GM21619 (cell line): Measurements from ENCODE around the gene CCDC51.

Source experiments
- ATAC-seq: cut with Tn5 transposase; IDR thresholded peaks from one replicate; pipeline ENCODE4 v1.9.1; 2021; ENCODE audit not compliant: unreplicated experiment

CCDC51 gene

DNA sequence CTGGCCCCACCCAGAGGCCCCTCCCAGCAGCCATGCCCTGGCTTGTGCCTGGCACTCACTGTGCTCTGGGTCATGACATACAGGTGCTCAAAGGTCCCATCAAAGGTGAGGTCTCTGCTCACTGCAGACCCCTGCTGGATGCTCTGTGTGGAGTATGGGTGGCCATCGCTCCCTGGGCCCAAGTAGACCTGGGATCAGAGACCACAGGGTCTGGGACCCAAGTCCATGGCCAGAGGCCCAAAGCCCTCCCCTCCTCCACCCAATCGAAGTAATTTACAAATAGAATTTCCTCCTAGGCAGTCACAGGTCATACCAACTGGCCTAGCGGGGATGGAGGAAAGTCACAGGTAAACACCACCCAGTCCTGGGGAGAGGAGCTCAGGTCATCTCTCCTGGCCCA is 17.6 kb downstream of the CCDC51 start:
- ATAC-seq, result no peak

DNA sequence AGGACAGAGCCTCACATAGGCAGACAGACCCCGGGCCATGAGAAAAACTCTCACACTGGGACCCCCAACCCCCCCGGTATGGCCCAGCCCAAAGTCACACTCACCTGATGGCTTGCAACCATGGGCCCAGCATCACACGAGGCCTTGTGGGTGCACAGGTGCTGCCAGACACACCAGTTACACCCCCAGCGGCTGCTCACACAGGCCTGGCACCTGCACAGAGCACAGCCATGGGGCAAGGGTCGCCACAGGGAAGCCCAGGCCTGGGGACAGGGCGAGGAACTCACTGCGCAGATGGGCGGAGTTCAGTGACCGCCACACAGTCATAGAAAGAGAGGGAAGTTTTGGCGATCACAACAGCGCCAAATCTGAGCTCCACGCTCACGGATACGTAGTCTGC is 19.4 kb downstream of the CCDC51 start:
- no peak for ATAC-seq

DNA sequence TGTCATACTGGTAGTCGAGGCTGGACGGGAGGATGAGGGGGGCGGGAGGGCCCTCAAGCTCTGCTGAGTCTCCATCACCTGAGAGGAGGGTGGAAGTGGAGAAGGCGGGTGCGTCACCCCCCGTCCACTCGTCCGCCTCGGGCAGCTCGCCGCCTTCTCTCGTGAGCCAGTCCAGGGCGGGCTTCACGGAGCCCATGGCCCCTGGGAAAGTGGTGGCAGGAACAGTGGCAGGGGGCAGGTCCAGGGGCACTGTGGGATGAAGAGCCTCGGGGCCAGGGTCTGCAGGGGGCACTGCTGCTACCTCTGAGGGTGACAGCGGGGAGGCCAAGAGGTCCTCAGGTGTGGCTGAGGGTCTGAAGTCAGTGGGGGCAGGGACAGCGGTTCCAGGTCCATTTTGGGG is 20.3 kb downstream of the CCDC51 start:
- ATAC-seq, result no peak

DNA sequence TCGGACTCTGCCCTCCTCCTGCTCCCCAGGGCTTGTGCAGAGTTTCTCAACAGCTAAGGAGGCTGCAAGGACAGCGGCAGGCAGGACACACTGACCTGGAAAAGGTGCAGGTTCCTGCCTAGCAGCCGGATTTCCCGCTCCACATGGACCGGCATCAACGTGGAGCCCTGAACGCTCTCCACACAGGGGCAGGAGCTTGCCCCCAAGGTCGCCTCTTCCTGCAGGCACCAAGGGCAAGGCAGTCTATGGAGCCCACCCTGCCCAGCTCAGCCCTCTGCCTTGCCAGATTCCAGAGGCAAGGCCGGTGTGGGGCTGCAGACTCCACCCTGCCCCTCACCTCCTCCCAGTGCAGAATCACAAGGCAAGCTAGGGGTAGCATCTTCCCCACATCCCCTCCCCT is 20.8 kb downstream of the CCDC51 start:
- no peak for ATAC-seq

DNA sequence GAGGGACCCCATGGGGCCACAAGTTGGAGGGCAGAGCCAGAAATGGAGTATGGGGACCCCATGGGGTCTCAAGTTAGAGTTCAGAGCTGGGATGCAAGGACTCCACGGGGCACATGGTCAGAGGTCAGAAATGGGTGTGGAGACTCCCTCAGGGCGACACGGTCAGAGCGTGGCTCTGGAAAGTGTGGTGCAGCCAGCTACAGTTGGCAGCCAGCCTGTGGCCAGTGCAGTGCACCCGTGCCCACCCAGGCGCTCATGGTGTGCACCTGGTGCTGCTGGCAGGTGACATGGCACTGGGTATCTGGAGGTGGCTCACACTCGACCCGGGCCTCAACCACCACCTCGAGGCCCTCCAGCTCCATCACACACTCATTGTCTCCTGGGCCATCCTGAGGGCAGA is 21.3 kb downstream of the CCDC51 start:
- ATAC-seq, result no peak

DNA sequence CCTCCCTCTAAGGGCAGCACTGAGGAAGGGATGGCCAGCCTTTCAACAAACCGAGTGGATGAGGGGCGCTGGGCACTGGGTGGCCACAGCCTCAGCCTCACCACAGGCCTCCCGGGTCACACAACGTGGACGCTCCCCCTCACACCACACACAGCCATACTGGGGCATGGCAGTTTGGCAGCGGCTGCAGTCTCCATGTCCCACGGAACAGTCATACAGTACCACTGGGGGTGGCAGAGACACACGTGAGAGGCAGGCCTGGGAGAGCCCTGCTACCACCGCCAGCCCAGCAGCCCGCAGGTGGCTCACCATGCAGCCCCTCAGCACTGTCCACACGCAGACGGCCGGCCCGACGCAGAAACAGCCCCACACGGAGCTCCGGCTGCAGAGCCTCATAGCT is 21.8 kb downstream of the CCDC51 start:
- ATAC-seq, result no peak

DNA sequence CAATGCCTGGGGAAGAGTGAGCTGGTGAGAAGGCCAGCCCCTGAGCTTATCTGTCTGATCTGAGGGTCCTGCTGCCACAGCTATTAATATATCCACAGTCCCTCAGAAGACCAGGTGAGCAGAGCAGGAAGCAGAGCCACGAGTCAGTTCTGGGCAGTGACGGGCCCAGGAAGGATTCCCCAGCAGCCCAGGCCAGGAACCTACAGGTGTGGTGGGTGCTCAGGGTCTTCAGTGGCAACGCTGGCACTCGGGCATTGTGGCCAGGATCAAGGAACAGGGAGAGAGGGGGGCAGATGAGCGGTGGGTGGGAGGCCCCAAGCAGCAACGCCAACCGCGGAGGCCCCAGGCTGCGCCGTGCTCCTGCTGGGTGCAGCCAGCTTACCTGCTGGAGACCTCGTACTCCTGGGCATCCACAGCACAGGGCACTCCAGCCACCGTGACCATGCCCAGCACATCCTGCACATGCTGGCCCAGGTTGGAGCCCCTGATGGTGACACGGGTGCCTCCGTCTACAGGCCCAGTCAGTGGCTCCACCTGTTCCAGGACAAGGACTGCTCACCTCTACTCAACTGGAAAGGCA is 22.3 kb downstream of the CCDC51 start:
- no peak for ATAC-seq

DNA sequence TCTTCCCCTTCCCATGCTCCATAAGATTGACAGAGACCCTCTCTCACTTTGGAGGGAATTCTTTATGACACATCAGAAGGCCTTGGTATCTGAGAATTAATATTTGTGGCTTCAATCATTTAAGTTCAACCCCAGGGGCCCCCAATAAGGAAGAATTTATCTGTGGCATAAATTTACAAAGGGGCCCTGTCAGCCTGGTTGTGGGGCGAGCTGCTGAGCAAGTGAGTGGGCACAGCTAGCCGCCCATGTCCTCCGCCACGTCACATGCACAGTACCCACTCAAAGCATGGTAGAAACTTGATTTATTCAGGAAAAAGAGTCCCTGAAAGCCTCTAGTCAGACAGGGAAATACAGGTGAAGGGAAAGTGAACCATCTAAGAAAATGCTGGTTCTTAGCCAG is 23.4 kb downstream of the CCDC51 start:
- ATAC-seq, result no peak

DNA sequence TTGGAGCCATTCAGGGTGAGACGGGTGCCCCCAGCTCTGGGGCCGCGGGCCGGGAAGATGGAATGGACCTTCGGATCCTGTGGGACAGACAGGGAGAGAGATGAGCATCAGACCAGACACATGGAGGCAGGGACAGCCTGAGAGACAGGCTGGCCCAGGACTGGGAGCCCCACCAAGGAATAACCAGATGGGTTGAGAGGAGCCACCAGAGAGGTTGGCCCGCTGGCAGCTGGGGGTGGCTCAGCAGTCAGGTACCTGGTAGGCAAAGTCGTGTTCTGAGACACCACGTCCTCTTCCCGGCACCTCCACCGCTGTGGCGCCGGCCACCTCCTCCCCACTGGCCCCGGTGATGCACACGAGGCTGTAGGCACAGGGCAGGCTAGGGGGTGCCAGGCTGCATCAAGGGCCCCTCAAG is 23.8 kb downstream of the CCDC51 start:
- no peak for ATAC-seq

DNA sequence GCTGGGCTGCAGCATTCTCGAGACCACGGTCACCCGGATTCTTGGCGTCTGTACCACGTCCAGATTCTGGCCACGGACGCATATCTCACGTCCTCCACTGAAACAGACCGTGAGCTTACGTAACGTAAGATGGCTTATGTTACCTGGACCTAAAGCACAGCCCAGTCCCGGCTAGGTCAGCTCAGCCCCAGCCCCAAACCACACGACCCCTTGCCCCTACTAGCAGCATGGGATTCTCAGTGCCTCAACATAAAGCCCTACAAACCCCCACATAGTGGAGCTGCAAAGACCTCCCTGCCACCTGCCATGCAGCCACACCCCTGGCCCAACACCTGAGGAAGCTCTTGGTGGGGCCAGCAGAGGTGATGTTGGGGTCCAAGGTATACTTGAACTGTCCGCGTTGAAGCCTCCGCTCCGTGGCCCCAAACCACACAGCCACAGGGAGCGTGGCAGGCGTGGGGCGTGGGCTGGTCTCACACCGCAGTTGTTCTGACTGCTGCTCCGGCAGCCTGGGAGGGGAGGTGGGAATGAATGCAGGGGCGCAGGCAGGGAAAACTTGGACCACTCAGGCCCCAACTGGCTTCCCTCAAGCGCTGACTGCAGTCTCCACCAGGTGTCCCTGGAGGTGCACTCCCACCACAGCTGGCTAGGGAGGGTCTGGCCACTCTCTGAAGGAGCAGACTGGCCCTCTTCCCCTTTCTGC is 24.5 kb downstream of the CCDC51 start:
- no peak for ATAC-seq

DNA sequence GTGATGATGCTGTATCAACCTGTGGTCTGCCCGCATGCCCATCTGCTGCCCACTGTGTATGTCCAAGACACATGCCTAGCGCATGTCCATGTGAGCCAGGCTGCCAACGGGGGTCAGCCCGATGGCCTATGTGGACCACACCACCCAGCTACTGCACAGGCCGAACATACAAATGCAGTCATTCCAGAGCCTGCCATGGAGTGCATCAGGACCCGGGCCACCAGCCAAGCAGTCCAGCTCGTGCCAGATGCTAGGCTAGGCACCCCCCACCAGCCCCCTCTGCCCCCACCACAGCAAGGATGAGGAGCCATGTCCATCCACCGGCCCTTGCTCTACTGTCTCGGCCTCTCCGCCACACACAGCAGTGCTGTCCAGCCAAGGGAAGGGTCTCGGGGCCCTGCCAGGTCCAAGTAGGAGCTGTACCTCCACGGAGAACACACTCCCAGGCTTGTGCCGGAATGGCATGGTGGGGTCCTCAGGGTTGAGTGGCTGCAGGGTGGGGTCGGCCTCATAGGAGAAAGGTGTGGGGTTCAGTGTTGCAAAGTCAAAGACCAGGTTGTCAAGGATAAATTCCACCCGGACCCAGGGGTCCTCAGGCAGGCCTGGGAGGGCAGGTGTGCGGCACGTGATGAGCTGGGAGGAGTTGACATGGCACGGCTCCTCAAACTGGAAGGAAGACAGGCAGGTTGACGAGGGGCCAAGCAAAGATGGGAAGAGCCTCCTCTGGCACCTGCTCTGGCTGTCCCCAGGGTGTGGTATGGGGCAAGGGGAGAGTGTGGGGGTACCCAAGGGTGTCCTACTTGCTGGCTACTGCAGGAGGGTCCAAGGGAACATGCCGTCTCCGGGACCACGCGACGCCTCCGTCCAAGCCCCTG is 25.3 kb downstream of the CCDC51 start:
- no peak for ATAC-seq

DNA sequence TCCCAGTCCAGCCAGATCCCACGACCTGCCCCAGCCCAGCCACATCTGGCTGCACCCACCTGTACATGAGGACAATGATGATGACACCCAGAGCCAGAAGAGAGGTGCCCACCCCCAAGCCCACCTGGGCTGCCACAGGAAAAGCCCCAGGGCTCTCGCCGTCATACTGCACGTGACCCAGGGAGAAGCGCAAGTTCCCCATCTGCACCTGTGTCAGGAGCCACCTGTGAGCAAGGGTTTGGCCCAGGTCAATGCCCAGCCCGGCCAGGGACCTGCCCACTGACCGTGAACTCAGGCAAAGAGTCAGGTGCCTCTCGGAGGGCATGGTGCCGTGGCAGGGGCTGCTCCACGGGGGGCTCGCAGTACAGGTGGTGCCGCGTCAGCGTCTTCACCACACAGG is 26.3 kb downstream of the CCDC51 start:
- ATAC-seq, result no peak

DNA sequence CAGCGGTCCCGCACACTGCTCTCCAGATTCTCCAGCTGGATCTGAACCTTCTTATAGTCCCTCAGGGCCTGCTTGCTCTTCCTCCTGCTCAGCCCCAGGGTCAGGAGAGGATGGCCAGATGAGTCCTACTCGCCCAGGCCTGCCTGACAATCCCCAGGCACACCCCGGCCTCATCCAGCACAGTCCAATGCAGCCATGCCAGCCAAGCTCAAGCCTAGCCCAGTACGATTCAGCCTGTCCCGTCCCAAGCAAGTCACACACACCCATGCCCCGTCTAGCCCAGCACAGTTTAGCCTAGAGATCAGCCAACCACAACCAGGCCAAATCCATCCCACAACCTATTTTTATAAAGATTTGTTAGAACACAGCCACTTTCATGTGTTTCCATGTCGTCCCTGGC is 26.8 kb downstream of the CCDC51 start:
- ATAC-seq, result no peak

DNA sequence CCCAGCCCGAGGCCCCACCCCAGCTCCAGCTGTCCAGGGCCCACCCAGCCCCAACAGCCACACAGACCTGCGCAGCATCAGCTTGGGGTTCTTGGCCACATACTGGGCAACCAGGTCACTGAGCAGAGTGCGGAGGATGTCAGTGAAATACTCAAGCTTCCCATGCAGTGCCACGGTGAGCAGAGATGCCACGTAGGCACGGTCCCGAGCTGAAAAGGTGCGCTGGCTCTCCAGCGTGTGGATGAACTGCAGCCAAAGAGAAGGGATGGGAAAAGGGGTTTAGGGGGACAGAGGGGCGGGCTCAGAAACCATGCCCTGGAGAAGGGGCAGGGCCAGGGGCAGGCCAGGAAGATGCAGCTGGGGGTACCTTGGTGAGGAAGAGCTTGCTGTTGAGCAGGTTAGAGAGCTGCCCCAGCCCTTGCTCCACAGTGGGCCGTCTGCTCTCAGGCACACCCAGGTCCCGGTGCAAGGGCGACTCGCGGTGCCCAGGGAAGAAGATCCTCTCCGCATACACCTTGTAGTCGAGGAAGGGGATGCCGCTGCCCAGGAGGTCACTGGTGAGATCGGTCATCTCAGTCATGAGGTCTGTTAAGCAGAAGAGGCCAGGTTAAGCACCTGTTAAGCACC is 27.4 kb downstream of the CCDC51 start:
- no peak for ATAC-seq

DNA sequence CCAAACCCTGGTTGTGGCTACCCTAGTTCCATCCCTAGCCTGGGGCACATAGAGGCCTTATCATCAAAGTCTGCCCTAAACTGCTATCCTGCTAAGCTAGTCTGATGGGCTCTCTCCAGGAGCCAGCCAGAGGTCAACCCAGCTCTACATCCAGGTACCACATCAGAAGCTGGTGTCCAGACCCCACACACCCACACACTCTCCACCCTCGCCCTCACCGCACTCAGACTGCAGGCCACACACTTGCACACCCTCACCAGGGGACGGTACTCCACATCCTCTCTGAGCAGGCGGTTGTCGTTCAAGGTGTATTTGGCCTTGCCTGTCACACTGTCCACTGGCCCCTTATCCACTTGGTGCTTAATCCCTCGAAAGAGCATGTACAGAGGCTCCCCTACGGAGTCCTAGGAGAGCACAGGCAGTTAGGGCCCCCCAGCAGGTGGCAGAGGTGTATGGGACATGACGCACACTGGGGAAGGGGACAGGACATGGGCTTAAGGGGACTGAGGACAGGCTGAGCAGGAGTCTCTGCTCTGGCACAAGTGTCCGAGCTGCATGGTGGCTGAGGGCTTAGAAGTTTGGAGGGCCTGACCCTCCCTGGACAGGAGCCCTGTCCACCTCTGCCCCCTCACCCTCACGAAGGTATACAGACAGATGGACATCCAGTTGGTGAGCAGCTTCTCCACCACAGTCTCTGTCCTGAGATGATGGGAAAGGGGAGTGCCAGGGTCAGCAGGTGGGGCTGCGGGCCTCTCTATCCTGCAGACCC is 28.1 kb downstream of the CCDC51 start:
- ATAC-seq, result no peak

DNA sequence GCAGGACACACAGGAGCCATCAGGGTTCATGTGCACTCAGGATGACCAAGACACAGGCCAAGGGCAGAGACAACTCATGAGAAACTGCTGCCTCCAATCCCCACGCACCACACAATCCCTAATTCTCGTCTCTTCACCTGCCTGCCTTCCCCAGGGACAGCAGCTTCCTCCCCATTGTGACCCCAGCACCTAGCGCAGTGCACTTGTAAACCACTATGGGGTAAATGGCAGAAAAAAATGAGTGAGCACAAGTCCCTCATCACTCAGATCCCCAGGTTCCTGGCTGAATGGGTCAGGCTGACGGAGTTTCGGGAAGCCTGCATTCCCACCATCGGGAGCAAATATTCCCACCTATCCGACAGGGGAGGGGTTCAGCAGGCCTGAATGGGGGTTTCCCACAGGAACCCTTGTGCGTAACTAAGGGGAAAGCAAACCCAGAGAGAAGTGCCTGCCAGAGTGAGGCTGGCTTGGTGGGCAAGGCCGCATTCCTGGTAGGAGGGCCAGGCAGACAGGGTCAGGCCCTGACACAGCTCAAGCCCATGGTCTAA is 28.8 kb downstream of the CCDC51 start:
- no peak for ATAC-seq

DNA sequence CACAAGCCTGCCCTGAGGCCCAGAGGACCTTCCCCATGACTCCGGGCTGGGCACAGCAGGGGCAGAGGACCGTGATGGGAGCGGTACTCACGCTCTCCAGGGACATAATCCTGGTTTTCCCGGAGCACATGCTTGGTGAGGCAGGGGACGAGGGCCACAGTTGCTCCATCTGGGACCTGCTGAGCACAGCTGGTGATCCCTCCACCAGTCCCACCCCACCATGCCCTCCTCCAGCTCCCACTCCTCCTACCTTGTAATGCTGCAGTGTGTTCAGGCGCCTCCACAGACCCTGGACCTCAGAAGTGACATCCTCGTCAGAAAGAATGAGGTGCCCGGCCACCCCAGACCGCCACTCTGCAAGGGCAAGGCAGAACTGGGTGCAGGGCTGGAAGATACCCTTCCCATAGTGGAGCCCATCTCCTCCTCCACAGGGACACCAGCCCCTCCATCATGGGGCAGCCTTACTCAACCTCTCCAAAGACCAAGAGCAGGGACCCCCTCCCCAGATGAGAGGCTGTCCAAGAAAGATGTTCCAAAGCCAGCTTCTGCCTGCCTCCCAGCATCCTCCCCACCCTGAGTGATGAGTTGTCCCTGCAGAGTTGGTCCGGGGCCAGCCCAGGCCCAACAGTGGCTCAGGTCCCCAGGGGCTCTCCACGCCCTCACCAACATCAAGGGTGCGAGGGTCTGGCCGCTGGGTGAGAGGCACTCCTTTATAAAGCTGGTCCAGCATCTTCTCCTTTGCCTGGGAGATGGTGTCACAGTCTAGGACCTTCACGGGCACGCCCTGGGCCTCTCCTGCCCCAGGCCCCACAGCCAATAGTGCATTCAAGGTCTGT is 29.5 kb downstream of the CCDC51 start:
- no peak for ATAC-seq

DNA sequence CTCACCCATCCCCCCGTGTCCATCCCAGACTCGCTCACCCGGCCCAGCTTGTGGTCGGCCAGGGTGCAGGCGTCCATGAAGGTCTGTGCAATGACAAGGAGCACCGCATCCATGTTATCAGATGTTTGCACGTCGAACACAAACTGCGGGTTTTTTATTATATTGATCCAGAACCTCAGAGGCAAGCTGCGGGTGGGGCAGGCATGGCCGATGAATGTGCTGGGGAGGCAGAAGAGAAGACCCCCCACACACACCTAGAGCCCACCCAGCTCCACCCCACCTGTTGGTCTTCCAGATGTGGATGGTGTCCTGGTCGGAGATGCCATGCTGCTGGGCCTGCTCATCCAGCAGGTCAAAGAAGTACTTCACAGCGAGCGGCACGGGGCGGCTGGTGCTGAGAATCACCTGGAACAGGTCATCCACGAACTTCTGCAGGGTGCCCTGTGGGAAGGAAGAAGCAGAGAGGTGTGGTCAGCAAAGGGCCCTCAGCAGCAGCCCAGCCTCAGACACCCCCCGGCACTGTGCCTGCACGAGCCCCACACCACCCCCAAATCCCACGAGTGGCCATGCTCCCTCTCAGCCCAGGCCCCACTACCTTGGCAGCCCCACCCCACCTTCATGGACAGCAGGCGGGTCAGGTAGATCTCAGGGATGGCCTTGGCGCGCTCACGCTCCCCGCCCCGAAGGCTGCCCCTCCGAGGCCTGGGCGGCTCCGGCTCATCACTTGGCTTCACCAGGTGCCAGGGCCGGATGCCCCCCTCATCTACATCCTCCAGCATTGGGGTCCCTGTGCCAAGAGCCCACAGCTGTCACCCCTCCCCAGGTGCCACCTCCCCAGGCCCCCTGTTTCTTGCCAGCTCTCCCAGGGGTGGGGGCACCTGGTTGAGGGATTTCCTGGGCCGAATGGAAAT is 30.4 kb downstream of the CCDC51 start:
- no peak for ATAC-seq

DNA sequence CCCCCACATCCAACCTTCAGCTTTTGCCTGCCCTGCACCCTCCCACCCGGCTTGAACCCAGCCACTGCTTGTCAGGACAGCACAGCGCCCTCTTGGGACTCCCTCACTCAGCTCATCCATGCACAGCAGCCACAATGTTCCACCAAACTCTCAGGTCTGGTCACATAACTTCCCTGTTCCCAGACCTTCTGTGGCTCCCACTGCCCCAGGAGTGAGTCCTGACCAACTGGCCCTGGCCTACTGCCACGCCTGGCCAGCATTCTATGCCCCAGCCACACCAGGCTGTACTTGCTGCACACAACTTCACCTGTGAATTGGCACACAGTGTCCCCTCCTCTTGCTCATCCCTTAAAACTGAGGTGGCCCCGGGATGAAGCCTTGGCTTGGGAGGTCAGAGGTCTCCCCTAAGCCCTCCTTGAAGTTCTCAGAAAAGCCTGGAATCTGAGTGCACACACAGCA is 31.1 kb downstream of the CCDC51 start:
- ATAC-seq, result no peak
